ENCODE results near the gene ACY1. TPM values are rescaled to one million over a fixed set of nuclear protein-coding genes. Genes with fewer than 3 reads are reported as not detected.

Gene ACY1
- total and polyA plus RNA-seq, 2 of the 13 experiments (the other 11 are each of a cell fraction or from before 2014, with no cell fraction given), result 113 to 162 TPM

GRCh38 chr3:51982838-51983577, at the start of gene ACY1 (continued):
- TF ChIP-seq, protein P1, sequence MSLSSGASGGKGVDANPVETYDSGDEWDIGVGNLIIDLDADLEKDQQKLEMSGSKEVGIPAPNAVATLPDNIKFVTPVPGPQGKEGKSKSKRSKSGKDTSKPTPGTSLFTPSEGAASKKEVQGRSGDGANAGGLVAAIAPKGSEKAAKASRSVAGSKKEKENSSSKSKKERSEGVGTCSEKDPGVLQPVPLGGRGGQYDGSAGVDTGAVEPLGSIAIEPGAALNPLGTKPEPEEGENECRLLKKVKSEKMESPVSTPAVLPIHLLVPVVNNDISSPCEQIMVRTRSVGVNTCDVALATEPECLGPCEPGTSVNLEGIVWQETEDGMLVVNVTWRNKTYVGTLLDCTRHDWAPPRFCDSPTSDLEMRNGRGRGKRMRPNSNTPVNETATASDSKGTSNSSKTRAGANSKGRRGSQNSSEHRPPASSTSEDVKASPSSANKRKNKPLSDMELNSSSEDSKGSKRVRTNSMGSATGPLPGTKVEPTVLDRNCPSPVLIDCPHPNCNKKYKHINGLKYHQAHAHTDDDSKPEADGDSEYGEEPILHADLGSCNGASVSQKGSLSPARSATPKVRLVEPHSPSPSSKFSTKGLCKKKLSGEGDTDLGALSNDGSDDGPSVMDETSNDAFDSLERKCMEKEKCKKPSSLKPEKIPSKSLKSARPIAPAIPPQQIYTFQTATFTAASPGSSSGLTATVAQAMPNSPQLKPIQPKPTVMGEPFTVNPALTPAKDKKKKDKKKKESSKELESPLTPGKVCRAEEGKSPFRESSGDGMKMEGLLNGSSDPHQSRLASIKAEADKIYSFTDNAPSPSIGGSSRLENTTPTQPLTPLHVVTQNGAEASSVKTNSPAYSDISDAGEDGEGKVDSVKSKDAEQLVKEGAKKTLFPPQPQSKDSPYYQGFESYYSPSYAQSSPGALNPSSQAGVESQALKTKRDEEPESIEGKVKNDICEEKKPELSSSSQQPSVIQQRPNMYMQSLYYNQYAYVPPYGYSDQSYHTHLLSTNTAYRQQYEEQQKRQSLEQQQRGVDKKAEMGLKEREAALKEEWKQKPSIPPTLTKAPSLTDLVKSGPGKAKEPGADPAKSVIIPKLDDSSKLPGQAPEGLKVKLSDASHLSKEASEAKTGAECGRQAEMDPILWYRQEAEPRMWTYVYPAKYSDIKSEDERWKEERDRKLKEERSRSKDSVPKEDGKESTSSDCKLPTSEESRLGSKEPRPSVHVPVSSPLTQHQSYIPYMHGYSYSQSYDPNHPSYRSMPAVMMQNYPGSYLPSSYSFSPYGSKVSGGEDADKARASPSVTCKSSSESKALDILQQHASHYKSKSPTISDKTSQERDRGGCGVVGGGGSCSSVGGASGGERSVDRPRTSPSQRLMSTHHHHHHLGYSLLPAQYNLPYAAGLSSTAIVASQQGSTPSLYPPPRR (CRISPR knock-in tag; IDR thresholded peaks at IDR 0.05; ENCODE audit: borderline replicate concordance), result peak; percentile 87
- TF ChIP-seq WIZ (CRISPR knock-in tag; IDR thresholded peaks at IDR 0.05) (no peak), SCMH1 (CRISPR knock-in tag; IDR thresholded peaks at IDR 0.05; ENCODE audit: borderline replicate concordance) (no peak), NCOR1 (IDR thresholded peaks at IDR 0.05; ENCODE audit: borderline replicate concordance, low read length) (peak; percentile 75; the same call in 1 of the 2 replicates), ZNF274 (CRISPR knock-in tag; IDR thresholded peaks at IDR 0.05) (peak; percentile 42; the same call in 1 of the 2 replicates), ZNF605 (CRISPR knock-in tag; IDR thresholded peaks at IDR 0.05) (peak; percentile 29), ZNF709 (CRISPR knock-in tag; IDR thresholded peaks at IDR 0.05) (peak; percentile 79; the same call in 1 of the 2 replicates), TFAP4 (IDR thresholded peaks at IDR 0.05; ENCODE audit: borderline replicate concordance, low read depth) (peak; percentile 71; the same call in 1 of the 2 replicates), ZFX (CRISPR knock-in tag; IDR thresholded peaks at IDR 0.05; ENCODE audit: low read depth) (peak; percentile 90), CBFB (CRISPR knock-in tag; IDR thresholded peaks at IDR 0.05) (peak; percentile 60; the same call in 1 of the 2 replicates), THAP7 (CRISPR knock-in tag; IDR thresholded peaks at IDR 0.05) (peak; percentile 80; the same call in 1 of the 2 replicates), ZNF282 (IDR thresholded peaks at IDR 0.05; ENCODE audit: partially characterized antibody) (no peak), RFX3 (CRISPR knock-in tag; IDR thresholded peaks at IDR 0.05) (no peak), SKI (IDR thresholded peaks at IDR 0.05; ENCODE audit: partially characterized antibody) (peak; percentile 80)
- TF ChIP-seq, protein P2, sequence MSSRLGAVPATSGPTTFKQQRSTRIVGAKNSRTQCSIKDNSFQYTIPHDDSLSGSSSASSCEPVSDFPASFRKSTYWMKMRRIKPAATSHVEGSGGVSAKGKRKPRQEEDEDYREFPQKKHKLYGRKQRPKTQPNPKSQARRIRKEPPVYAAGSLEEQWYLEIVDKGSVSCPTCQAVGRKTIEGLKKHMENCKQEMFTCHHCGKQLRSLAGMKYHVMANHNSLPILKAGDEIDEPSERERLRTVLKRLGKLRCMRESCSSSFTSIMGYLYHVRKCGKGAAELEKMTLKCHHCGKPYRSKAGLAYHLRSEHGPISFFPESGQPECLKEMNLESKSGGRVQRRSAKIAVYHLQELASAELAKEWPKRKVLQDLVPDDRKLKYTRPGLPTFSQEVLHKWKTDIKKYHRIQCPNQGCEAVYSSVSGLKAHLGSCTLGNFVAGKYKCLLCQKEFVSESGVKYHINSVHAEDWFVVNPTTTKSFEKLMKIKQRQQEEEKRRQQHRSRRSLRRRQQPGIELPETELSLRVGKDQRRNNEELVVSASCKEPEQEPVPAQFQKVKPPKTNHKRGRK (CRISPR knock-in tag; IDR thresholded peaks at IDR 0.05), result 0 out of 2 replicates have a peak, but pooled peaks have one; percentile 58
- TF ChIP-seq, protein P3, sequence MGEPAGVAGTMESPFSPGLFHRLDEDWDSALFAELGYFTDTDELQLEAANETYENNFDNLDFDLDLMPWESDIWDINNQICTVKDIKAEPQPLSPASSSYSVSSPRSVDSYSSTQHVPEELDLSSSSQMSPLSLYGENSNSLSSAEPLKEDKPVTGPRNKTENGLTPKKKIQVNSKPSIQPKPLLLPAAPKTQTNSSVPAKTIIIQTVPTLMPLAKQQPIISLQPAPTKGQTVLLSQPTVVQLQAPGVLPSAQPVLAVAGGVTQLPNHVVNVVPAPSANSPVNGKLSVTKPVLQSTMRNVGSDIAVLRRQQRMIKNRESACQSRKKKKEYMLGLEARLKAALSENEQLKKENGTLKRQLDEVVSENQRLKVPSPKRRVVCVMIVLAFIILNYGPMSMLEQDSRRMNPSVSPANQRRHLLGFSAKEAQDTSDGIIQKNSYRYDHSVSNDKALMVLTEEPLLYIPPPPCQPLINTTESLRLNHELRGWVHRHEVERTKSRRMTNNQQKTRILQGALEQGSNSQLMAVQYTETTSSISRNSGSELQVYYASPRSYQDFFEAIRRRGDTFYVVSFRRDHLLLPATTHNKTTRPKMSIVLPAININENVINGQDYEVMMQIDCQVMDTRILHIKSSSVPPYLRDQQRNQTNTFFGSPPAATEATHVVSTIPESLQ (CRISPR knock-in tag; conservative IDR thresholded peaks at IDR 0.05), result 0 out of 2 replicates have a peak, but pooled peaks have one; percentile 72
- TF ChIP-seq, protein P4, sequence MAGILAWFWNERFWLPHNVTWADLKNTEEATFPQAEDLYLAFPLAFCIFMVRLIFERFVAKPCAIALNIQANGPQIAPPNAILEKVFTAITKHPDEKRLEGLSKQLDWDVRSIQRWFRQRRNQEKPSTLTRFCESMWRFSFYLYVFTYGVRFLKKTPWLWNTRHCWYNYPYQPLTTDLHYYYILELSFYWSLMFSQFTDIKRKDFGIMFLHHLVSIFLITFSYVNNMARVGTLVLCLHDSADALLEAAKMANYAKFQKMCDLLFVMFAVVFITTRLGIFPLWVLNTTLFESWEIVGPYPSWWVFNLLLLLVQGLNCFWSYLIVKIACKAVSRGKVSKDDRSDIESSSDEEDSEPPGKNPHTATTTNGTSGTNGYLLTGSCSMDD (CRISPR knock-in tag; IDR thresholded peaks at IDR 0.05), result no peak

Data from HepG2 (cell line).